GM12878 (cell line): Measurements from ENCODE around the gene ATP6V1A.

Experiments used
- CTCF ChIP-seq, 3 experiments: IDR thresholded peaks in 2 of 3; conservative IDR thresholded peaks in 1 of 3; 2 replicates each; pipeline ENCODE4 v1.5.1; 2011; ENCODE audit warnings: low read depth in 3 of 3, low read length in 3 of 3, mild to moderate bottlenecking in 3 of 3, control low read depth in 2 of 3, moderate library complexity in 2 of 3, inconsistent platforms in 1 of 3, mixed read lengths in 1 of 3; ENCODE audit not compliant: control insufficient read depth in 2 of 3, insufficient read depth in 1 of 3; ENCODE audit errors: extremely low read depth in 1 of 3
- HDGF ChIP-seq: fragments of 450-650 bp; IDR thresholded peaks from 2 replicates; pipeline ENCODE4 v1.6.1; 2016; ENCODE audit warnings: antibody characterized with exemption
- POLR2A ChIP-seq: IDR thresholded peaks from 2 replicates; pipeline ENCODE4 v1.6.1; 2011; ENCODE audit warnings: low read depth, mild to moderate bottlenecking, low read length
- POLR2AphosphoS5 ChIP-seq: IDR thresholded peaks from 2 replicates; pipeline ENCODE4 v1.6.1; 2011; ENCODE audit warnings: mild to moderate bottlenecking, low read length, inconsistent platforms
- RELB ChIP-seq: fragments of 450-650 bp; IDR thresholded peaks from 2 replicates; pipeline ENCODE4 v1.6.1; 2017; ENCODE audit warnings: low read depth, mild to moderate bottlenecking, moderate library complexity
- SUZ12 ChIP-seq: fragments of 200-600 bp; sonication (generic); IDR thresholded peaks from one replicate; pipeline ENCODE4 v1.6.1; 2018; ENCODE audit warnings: antibody characterized with exemption, mild to moderate bottlenecking; ENCODE audit not compliant: unreplicated experiment
- TAF1 ChIP-seq: IDR thresholded peaks from 2 replicates; pipeline ENCODE4 v1.6.1; 2011; ENCODE audit warnings: mild to moderate bottlenecking, low read depth, low read length, borderline replicate concordance
- ZBTB11 ChIP-seq: fragments of 450-650 bp; formaldehyde crosslinking; IDR thresholded peaks from 2 replicates; pipeline ENCODE4 v1.5.0; 2022; ENCODE audit warnings: mild to moderate bottlenecking, missing genetic modification characterization
- ZBTB4 ChIP-seq: fragments of 450-650 bp; formaldehyde crosslinking; IDR thresholded peaks from 2 replicates; pipeline ENCODE4 v1.4.0; 2022; ENCODE audit warnings: mild to moderate bottlenecking, moderate library complexity
- ZNF217 ChIP-seq: fragments of 450-650 bp; IDR thresholded peaks from 2 replicates; pipeline ENCODE4 v1.6.1; 2017; ENCODE audit warnings: antibody characterized with exemption, mild to moderate bottlenecking

GRCh38 chr3:113839551-113839950, 92.7 kb downstream of the ATP6V1A start:
- no peak for TF ChIP-seq CTCF (IDR thresholded peaks at IDR 0.05 in 2 of 3, conservative IDR thresholded peaks at IDR 0.05 in 1 of 3; ENCODE audit: control insufficient read depth in 2 of 3, extremely low read depth in 1 of 3, insufficient read depth in 1 of 3, low read depth in 3 of 3, low read length in 3 of 3)
- no peak for TF ChIP-seq RELB
- TF ChIP-seq POLR2A: no peak
- TF ChIP-seq SUZ12: no peak
- no peak for TF ChIP-seq ZBTB4
- no peak for TF ChIP-seq POLR2AphosphoS5
- TF ChIP-seq HDGF: no peak
- no peak for TF ChIP-seq TAF1
- no peak for TF ChIP-seq ZNF217
- TF ChIP-seq ZBTB11 (CRISPR knock-in tag): no peak
